GM21526 (cell line): ENCODE data around the gene NKX2-3.

ENCODE experiments used
- ATAC-seq: cut with Tn5 transposase; IDR thresholded peaks from one replicate; pipeline ENCODE4 v1.9.1; 2021; ENCODE audit warnings: moderate library complexity; ENCODE audit not compliant: unreplicated experiment, low FRiP score

Gene NKX2-3

GRCh38 chr10:99532687-99533495 lies at the start of gene NKX2-3:
TSS of gene NKX2-3 (plus strand) at chr10:99532942. CDS start at chr10:99533132, 190 bp downstream.
- ATAC-seq, result peak; percentile 59

- no peak for ATAC-seq
These were observed 47.8 kb upstream of the NKX2-3 start for GRCh38 chr10:99484626-99485581.

- no peak for ATAC-seq
These were observed 45.5 kb upstream of the NKX2-3 start for GRCh38 chr10:99487125-99487807.

DNA sequence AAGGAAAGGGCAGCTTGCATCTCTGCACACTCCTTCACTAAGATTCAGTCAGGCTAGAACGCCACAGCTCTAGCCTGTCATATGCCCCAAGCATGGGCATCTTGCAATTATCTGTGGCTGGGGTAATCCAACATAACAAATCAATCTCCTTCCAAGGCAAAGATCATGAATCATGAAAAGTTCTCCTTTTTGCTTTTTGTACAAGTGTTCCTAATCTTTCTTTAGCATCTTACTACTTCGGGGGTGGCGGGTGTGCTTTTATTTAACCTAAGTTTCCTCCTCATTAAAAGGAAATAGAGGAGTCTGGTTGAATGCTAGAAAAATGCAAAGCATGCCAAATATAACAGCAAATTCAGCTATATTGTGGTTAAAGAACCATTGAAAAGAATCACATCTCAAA lies 43.5 kb upstream of the NKX2-3 start:
- no peak for ATAC-seq

GRCh38 chr10:99497343-99498025 lies 35.3 kb upstream of the NKX2-3 start:
- no peak for ATAC-seq

DNA sequence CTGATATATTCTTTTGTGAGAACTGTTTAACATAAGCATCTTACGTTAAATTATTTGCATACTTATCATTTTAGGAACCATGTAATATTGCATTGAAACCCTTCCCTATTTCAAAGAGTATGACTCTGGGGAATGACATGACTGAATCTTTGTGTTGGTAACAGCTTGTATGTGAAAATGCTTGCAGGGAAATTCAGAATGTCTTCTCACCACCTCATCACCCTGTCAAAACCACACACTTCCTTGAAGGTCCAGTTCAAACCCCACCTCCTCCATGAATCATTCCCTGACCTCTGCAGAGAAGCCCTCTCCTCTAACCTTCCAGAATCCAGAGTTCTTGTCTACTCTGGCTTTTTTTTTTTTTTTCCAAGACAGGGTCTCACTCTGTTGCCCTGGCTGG lies 26.3 kb upstream of the NKX2-3 start:
- ATAC-seq, result no peak

DNA sequence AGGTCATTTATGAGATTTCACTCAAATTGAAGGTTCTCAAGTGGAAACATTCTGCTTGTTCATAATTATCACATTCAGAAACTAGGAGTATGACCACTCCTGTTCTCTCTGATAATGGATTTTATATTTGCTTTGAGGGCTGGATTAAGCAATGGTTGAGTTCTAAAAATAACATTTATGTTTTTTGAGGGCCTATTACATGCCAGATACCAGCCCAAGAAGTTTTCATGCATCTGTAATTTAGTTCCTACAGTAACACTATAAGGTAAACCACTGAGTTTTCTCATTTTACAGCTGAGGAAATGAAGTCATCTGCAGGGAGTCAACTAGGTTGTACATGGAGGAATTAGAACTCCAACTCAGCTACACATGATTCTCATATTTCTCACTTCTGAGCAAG lies 25.5 kb upstream of the NKX2-3 start:
- ATAC-seq, result no peak

GRCh38 chr10:99513061-99513460 lies 19.7 kb upstream of the NKX2-3 start:
- no peak for ATAC-seq

DNA sequence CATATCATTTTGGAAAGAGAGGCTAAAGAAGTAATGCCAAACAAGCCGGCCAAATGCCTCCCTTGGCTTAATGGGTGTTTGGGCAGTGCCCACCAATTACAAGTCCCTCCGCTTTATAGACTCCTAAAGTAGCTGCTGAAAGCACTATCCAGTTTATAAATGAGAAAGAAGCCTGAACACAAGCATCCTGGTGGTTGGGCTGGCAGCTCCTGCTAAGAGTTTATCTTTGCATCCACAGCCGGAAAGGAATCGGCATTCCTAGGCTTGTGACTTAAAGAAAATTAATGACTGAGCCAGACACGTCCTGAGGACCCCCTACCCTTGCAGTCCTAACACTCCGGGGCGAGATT lies 13.1 kb upstream of the NKX2-3 start:
- ATAC-seq, result no peak

DNA sequence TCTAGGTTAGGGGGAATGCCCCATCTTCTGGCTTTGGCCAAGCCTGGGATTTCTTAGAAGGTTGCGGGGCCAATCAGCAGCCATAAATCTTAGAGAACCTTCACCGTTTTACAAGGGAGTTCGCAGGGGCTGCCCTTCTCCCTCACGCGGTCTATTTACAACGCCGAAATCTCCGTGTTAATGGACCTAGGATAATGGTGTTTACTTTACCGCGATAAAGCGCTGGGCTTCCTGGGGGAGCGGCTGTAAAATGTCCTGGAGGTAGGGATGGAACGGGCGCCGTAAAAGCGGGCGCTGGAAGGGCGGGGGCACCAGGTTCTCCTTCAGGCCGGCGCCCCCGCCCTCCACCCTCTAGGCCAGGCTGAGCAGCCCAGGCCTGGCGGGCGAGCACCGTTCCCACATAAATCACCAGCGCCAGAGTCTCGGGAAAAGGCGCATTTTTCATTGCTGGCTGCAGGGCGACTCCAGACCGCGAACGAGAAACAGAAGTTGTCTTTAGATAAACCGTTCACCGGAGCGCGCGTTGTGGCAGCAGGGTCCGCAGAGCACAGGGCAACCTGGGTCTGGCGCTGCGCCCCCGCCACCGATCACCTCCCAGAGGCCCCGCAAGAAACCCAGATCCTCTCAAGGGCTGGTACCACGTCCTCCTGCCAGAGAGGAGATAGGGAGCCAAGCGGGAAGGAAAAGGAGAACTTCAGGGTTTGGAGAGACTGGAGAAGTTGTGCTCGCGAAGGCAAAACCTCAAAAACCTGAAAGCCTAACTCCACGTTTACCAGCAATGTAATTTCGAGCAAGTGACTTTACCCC lies 12.5 kb upstream of the NKX2-3 start:
- ATAC-seq, result no peak

- no peak for ATAC-seq
These were observed 11.6 kb upstream of the NKX2-3 start for GRCh38 chr10:99520847-99521764.

DNA sequence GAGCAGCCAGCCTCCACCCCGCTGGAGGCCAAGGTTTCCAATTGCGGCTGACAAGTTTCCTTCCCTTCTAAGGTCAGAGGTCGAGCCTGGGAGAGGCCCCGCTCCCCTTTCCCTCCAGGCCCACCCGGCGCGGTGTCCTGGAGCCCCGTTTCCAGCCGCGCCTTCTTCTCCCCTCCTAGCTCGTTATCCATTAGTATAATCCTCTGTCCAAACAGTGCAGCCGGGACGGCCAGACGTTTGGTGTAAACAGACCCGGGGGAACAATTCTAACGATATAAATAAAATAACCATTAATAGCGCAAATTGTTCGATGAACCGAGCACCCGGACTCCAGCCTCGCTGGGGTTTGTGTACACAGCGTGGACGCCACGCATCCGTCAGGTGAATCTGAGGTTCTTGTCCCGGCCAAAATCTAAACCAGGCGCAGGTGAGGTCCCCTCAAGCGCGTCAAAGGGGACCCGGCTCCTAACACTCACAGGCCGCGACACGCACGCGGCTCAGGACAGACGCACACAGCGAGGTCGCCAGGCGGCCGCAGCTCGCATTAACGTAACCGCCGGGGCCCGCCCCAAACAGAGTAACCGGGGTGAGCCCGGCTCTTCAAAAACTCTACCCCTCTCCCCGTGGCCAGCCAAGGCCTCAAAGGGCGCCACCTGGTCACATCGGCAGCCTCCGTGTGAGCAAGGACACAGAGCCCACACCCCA lies 10.8 kb upstream of the NKX2-3 start:
- ATAC-seq, result no peak

GRCh38 chr10:99522470-99523250 lies 10.1 kb upstream of the NKX2-3 start:
- ATAC-seq, result no peak

DNA sequence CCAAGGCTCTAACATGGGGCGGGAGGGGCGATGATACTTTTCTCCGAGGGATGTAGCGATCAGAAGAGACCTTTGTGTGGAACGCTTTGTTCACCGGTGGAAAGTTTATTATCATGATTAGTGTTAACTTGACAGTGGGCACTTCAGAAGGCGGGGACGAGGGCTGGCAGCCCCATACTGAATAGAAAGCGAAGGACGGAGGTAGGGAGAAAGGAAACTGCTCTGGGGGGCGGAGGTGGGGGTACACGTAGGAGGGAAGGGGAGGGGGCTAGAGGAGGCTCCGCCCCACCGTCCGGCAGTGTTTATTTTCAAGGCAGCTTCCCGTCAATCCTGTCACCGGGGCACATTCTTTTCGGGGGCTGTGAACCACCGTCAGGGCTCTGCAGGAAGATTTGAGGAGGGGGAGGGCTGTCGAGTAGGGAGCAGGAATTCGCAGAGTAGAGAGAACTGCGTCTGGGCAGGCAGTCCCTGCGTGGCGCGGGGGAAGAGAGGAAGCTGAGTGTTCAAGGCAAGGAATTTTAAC lies 9.4 kb upstream of the NKX2-3 start:
- no peak for ATAC-seq

DNA sequence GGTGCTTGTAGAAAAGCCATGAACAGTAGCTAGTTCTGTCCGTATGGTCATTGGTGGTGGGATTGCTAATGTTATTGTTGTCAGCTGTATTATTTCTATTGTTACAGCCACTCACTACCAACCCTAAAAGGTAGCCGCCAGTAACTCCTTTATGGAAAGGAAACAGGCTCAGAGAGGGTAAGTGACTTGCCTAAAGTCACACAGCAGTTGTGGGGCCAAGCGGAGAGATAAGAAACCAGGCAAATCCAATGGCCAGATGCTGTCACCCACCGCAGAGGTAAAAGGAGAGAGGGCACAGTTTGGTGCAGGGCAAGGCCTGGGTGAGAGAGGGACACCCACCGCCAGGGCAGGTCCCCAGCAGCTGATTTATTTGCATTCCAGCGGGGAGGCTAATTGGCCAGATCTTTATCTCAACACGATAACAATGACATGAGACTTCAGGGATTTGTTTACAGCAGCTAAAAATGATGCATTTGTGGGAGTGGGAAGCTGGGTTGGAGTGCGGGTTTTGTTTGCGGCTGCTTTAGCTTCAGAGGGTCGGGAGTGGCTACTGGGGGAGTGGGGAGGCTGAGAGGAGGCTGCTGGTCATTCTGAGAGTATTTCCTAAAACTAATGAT lies 8.6 kb upstream of the NKX2-3 start:
- ATAC-seq, result no peak

DNA sequence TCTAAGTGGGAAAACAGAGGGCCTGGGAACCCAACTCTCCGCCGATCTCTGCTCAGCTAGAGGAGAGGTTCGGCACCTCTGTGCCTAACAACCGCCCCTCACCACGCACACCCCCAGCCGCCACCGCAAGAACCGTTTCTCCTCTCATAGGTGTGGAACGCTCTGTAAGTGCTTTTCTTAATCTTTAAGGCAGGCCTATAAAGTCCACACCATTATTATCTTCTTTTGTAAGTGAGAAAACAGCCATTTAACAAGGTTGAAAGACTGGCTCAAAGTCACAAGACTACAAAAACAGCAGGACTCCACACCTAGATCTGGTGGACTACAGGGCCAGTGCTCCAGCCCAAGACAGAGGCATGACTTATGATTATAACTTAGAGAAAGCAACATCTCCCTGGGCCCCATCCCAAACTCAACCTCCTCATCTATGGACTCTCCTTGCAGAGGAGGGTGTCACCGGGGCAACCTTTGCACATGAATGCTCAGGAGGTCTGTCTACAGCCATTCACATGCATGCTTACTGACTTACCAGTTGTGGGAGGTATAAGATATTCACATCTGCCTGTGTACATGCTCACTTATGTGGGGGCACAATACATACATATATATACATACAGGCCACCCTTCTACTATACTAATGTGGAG lies 7.9 kb upstream of the NKX2-3 start:
- no peak for ATAC-seq
